ENCODE measurements around the gene LEPROT. TPM values are rescaled to one million over a fixed set of nuclear protein-coding genes. Genes with fewer than 3 reads are reported as not detected.
"Not testable (repeated sequence)": the region's sequence is repeated elsewhere in the genome, so short reads cannot be mapped to it uniquely, and the experiment has no call there.

LEPROT gene
- total RNA-seq, 4 donors from 2014 or later, result 34.6 to 52.4 (median 44.2) TPM

DNA sequence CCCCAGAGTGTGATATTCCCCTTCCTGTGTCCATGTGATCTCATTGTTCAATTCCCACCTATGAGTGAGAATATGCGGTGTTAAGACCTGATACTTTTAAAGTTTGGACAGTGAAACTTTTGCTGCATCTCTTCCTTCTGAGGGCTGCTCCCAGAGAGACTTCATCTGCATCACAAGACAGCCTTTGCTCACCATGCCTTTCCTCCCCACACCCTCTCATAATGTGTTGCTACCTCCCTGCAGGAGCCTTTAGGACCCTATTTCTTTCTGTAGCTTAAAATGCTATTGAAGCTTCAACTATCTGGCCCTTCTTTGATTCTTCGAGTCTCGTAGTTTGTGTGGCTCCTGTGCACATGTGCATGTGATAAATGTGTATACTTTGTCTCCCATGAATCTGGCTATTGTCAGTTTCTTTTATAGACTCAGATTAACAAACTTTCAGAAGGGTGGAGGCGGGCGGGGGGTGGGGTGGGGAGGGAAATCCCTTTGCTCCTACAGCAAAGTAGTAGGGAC is 23.7 kb downstream of the LEPROT start:
- H3K4me1 ChIP-seq, result no peaks in the 10 kb centered on the region
- TF ChIP-seq POLR2A (IDR thresholded peaks at IDR 0.05) (no peak), POLR2AphosphoS5 (IDR thresholded peaks at IDR 0.05) (no peak), EP300 (IDR thresholded peaks at IDR 0.05) (no peak)
- TF ChIP-seq, protein P1, sequence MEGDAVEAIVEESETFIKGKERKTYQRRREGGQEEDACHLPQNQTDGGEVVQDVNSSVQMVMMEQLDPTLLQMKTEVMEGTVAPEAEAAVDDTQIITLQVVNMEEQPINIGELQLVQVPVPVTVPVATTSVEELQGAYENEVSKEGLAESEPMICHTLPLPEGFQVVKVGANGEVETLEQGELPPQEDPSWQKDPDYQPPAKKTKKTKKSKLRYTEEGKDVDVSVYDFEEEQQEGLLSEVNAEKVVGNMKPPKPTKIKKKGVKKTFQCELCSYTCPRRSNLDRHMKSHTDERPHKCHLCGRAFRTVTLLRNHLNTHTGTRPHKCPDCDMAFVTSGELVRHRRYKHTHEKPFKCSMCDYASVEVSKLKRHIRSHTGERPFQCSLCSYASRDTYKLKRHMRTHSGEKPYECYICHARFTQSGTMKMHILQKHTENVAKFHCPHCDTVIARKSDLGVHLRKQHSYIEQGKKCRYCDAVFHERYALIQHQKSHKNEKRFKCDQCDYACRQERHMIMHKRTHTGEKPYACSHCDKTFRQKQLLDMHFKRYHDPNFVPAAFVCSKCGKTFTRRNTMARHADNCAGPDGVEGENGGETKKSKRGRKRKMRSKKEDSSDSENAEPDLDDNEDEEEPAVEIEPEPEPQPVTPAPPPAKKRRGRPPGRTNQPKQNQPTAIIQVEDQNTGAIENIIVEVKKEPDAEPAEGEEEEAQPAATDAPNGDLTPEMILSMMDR (IDR thresholded peaks at IDR 0.05), result no peak
- no peaks in the 10 kb centered on the region for H3K9me3 ChIP-seq
- H3K27ac ChIP-seq, result no peak overlapping the region
- 72% methylated on average over 4 of the region's 5 CpGs for WGBS
- H3K4me3 ChIP-seq, result no peak overlapping the region
- no peaks in the 10 kb centered on the region for H3K36me3 ChIP-seq
- no peak for DNase-seq (ENCODE audit: low spot score in 2 of 2)
- no peaks in the 10 kb centered on the region for H3K27me3 ChIP-seq

DNA sequence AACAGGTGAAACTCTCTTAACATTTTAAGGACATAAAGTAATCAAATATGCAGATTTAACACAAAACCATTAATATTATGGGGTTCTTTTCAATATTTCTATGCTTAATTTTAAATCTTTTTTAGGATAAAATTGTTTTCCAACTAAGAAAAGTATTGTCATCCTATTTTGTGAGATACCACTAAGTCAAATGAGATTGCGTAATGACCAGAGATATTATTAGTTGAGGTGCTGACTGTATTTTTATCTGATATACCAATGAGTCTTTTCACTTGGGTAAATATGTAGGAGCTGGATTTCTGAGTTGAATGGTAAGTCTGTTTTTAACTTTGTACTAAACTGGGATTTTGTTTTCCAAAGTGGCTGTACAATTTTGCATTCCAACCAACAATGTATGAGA is 25.4 kb downstream of the LEPROT start:
- DNase-seq (ENCODE audit: low spot score in 2 of 2), result no peak
- Histone ChIP-seq H3K36me3 (no peaks in the 10 kb centered on the region), H3K27me3 (no peaks in the 10 kb centered on the region), H3K4me1 (no peaks in the 10 kb centered on the region), H3K4me3 (no peak overlapping the region), H3K27ac (no peak overlapping the region), H3K9me3 (no peaks in the 10 kb centered on the region)
- TF ChIP-seq POLR2A (IDR thresholded peaks at IDR 0.05) (no peak), EP300 (IDR thresholded peaks at IDR 0.05) (no peak), POLR2AphosphoS5 (IDR thresholded peaks at IDR 0.05) (no peak)
- TF ChIP-seq, protein P1 (IDR thresholded peaks at IDR 0.05), result no peak
- 96% methylated on average over 1 of the region's 1 CpG for WGBS

DNA sequence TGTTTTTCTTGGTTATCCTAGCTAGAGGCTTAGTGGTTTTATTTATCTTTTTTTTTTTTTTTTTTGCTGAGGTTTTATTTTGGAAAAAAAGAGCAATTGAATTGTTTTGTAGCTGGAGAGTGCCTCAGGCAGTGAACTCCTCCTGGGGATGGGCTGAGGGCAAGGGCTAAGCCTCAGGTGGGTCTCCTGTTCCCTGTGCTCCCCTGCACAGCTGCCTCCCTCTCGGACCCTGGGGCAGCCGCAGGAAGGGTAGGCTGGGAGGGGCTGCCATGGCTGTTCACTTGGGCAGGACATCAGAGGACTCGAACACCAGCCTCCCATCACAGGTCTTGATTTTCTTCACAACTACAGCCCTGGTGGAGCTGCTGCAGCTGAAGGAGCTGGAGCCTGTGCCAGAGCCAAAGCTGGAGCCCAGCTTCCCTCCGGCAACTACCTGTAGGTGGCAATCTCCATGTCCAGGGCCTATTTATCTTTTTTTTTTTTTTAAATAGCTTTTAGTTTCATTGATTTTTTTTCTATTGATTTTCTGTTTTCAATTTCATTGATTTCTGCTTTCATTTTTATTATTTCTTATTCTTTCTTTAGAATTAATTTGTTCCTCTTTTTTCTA is 28.9 kb downstream of the LEPROT start:
- Histone ChIP-seq H3K4me3 (no peak overlapping the region), H3K27me3 (no peaks in the 10 kb centered on the region), H3K36me3 (no peaks in the 10 kb centered on the region), H3K27ac (no peak overlapping the region), H3K9me3 (no peaks in the 10 kb centered on the region), H3K4me1 (no peaks in the 10 kb centered on the region)
- WGBS, result 87% methylated on average over 4 of the region's 4 CpGs
- DNase-seq (ENCODE audit: low spot score in 2 of 2), result no peak
- TF ChIP-seq EP300 (IDR thresholded peaks at IDR 0.05) (no peak), POLR2A (IDR thresholded peaks at IDR 0.05) (no peak), POLR2AphosphoS5 (IDR thresholded peaks at IDR 0.05) (no peak)
- TF ChIP-seq, protein P1 (IDR thresholded peaks at IDR 0.05), result no peak

GRCh38 chr1:65455678-65456077 is 35.2 kb downstream of the LEPROT start:
- not testable (repeated sequence) for H3K9me3 ChIP-seq; H3K4me3 ChIP-seq; H3K36me3 ChIP-seq; DNase-seq (ENCODE audit: low spot score in 2 of 2); H3K27me3 ChIP-seq; H3K4me1 ChIP-seq; H3K27ac ChIP-seq
- WGBS, result 80% methylated on average over 1 of the region's 10 CpGs

- TF ChIP-seq POLR2A (IDR thresholded peaks at IDR 0.05) (no peak), EP300 (IDR thresholded peaks at IDR 0.05) (no peak), POLR2AphosphoS5 (IDR thresholded peaks at IDR 0.05) (no peak)
- TF ChIP-seq, protein P1 (IDR thresholded peaks at IDR 0.05), result no peak
- Histone ChIP-seq H3K27me3 (no peaks in the 10 kb centered on the region), H3K4me3 (no peak overlapping the region), H3K27ac (no peak overlapping the region), H3K36me3 (no peaks in the 10 kb centered on the region), H3K9me3 (no peaks in the 10 kb centered on the region), H3K4me1 (no peaks in the 10 kb centered on the region)
- no peak for DNase-seq (ENCODE audit: low spot score in 2 of 2)
These were observed 36.0 kb downstream of the LEPROT start for GRCh38 chr1:65456481-65456880.

GRCh38 chr1:65457868-65458267 is 37.4 kb downstream of the LEPROT start:
- H3K27me3 ChIP-seq, result no peaks in the 10 kb centered on the region
- no peak for DNase-seq (ENCODE audit: low spot score in 2 of 2)

More at GRCh38 chr1:65457868-65458267, 37.4 kb downstream of the LEPROT start:
- Histone ChIP-seq H3K4me3 (no peak overlapping the region), H3K4me1 (no peaks in the 10 kb centered on the region), H3K36me3 (no peaks in the 10 kb centered on the region), H3K9me3 (no peaks in the 10 kb centered on the region), H3K27ac (no peak overlapping the region)
- TF ChIP-seq EP300 (IDR thresholded peaks at IDR 0.05), result no peak
- no peak for TF ChIP-seq POLR2A (IDR thresholded peaks at IDR 0.05)
- no peak for TF ChIP-seq POLR2AphosphoS5 (IDR thresholded peaks at IDR 0.05)
- TF ChIP-seq, protein P1 (IDR thresholded peaks at IDR 0.05), result no peak
